ENCODE results near the gene UNKL.
A peak's percentile ranks its signal among the peaks of the same experiment; 100 is the strongest.

The UNKL gene

GRCh38 chr16:1349351-1349750, 65.2 kb downstream of the UNKL start:
- no peak for DNase-seq

- DNase-seq = no peak
Measured at GRCh38 chr16:1348926-1349325, 65.6 kb downstream of the UNKL start.

- no peak for DNase-seq
Measured at GRCh38 chr16:1348441-1348840, 66.1 kb downstream of the UNKL start.

GRCh38 chr16:1347962-1348361, 66.5 kb downstream of the UNKL start:
- DNase-seq = no peak

GRCh38 chr16:1347286-1347855, 67.1 kb downstream of the UNKL start:
- DNase-seq = no peak

GRCh38 chr16:1346422-1347285, 67.8 kb downstream of the UNKL start:
- DNase-seq = no peak

GRCh38 chr16:1345651-1346421, 68.7 kb downstream of the UNKL start:
- DNase-seq = no peak

- no peak for DNase-seq
Measured at GRCh38 chr16:1345087-1345486, 69.4 kb downstream of the UNKL start.

- no peak for DNase-seq
Measured at GRCh38 chr16:1344499-1344898, 70.0 kb downstream of the UNKL start.

GRCh38 chr16:1343428-1344242, 70.9 kb downstream of the UNKL start:
- no peak for DNase-seq

- peak; percentile 88 for DNase-seq
Measured at GRCh38 chr16:1342526-1343427, 71.7 kb downstream of the UNKL start.

- no peak for DNase-seq
Measured at GRCh38 chr16:1341495-1342420, 72.7 kb downstream of the UNKL start.

GRCh38 chr16:1340730-1341494, 73.6 kb downstream of the UNKL start:
- DNase-seq = no peak

GRCh38 chr16:1338855-1339675, 75.4 kb downstream of the UNKL start:
- no peak for DNase-seq

GRCh38 chr16:1338119-1338730, 76.3 kb downstream of the UNKL start:
- DNase-seq = no peak

GRCh38 chr16:1337486-1337885, 77.0 kb downstream of the UNKL start:
- no peak for DNase-seq

- DNase-seq = no peak
Measured at GRCh38 chr16:1336619-1337018, 77.9 kb downstream of the UNKL start.

- no peak for DNase-seq
Measured at GRCh38 chr16:1335996-1336395, 78.5 kb downstream of the UNKL start.

Data from SIG-M5 (cell line).